ENCODE measurements around the gene ULK4.
"Not testable (repeated sequence)": the region's sequence is repeated elsewhere in the genome, so short reads cannot be mapped to it uniquely, and the experiment has no call there.

ULK4 gene

GRCh38 chr3:41863024-41863423, 98.9 kb downstream of the ULK4 start:
- no peak for FAIRE-seq

GRCh38 chr3:41860489-41860888, 101.4 kb downstream of the ULK4 start:
- FAIRE-seq: not testable (repeated sequence)

- FAIRE-seq: no peak
Measured at GRCh38 chr3:41854956-41855355, 106.9 kb downstream of the ULK4 start.

GRCh38 chr3:41853540-41854196, 108.2 kb downstream of the ULK4 start:
- FAIRE-seq: no peak

GRCh38 chr3:41848753-41849574, 112.9 kb downstream of the ULK4 start:
- no peak for FAIRE-seq

- FAIRE-seq: no peak
Measured at GRCh38 chr3:41847679-41848078, 114.2 kb downstream of the ULK4 start.

GRCh38 chr3:41846850-41847249, 115.1 kb downstream of the ULK4 start:
- FAIRE-seq: no peak

- peak; percentile 93 for FAIRE-seq
Measured at GRCh38 chr3:41845826-41846225, 116.1 kb downstream of the ULK4 start.

- FAIRE-seq: not testable (repeated sequence)
Measured at GRCh38 chr3:41844256-41844655, 117.6 kb downstream of the ULK4 start.

- not testable (repeated sequence) for FAIRE-seq
Measured at GRCh38 chr3:41840936-41841668, 120.8 kb downstream of the ULK4 start.

GRCh38 chr3:41836360-41837134, 125.4 kb downstream of the ULK4 start:
- FAIRE-seq: no peak

- no peak for FAIRE-seq
Measured at GRCh38 chr3:41833628-41834027, 128.3 kb downstream of the ULK4 start.

- FAIRE-seq: no peak
Measured at GRCh38 chr3:41819236-41819635, 142.7 kb downstream of the ULK4 start.

- no peak for FAIRE-seq
Measured at GRCh38 chr3:41808618-41809017, 153.3 kb downstream of the ULK4 start.

- no peak for FAIRE-seq
Measured at GRCh38 chr3:41808152-41808551, 153.8 kb downstream of the ULK4 start.

- FAIRE-seq: no peak
Measured at GRCh38 chr3:41794748-41795589, 166.9 kb downstream of the ULK4 start.

GRCh38 chr3:41792806-41793205, 169.1 kb downstream of the ULK4 start:
- FAIRE-seq: no peak

- no peak for FAIRE-seq
Measured at GRCh38 chr3:41769106-41769505, 192.8 kb downstream of the ULK4 start.

- no peak for FAIRE-seq
Measured at GRCh38 chr3:41768363-41768762, 193.5 kb downstream of the ULK4 start.

GRCh38 chr3:41762867-41763266, 199.0 kb downstream of the ULK4 start:
- not testable (repeated sequence) for FAIRE-seq

- FAIRE-seq: no peak
Measured at GRCh38 chr3:41753651-41754050, 208.3 kb downstream of the ULK4 start.

GRCh38 chr3:41751597-41751996, 210.3 kb downstream of the ULK4 start:
- FAIRE-seq: no peak

All from endometrium (tissue), 2 donors.